Measurements from ENCODE around the gene CCT7. TPM values are rescaled to one million over a fixed set of nuclear protein-coding genes. Genes with fewer than 3 reads are reported as not detected.
"Not testable (repeated sequence)": the region's sequence is repeated elsewhere in the genome, so short reads cannot be mapped to it uniquely, and the experiment has no call there.

CCT7 gene
- total RNA-seq, result 100 to 1,000 TPM in 4 of 6 donors, 10 to 100 TPM in 2; 91.8 to 141 (median 118) TPM
- 10 to 100 TPM; 72.7 to 92.2 TPM for polyA plus RNA-seq

DNA sequence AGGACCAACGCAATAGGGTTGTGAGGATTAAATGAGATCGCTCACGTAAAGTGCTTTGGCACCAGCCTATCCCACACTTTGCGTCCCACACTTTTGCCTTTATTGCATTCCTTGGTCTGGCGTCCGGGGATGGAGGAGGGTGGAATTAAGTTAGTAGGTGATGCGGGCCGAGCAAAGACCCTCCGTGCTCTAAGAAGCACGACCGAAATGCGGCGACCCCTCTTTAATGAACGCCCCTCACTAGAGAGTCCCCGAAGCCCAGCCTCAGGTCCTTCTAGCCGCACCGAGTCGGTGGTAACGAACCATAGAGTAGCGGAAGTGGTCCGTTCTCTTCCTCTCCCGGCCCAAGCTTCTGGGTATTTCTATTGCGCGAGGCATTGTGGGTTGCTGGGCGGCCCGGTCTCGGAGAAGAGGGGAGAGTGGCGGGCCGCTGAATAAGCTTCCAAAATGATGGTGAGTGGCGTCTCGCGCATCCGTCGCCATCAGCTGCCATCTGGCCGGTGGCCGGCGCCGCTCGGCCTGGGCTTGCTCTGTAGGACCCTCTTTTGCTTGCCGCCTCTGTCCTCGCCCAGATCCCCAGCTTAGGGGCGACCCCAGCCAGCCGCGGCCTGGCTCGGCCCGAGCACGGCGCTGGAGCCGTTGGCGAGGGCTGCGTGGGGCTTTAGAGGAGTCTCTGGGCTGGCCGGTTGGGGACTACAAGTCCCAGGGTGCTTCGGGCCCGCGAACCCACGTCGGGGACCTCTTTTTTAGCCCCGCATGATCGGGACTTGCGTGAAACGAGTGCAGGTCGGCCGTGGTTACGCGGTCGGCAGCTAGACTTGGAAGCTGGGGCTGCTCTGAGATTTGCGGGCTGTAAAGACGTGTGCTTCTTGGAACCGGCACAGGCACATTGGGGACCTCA is at the start of gene CCT7:
CCT7 (plus strand) TSS at position 377 of the 901 bp plus-strand sequence; CDS start at position 448, 71 bp downstream.
- 0% methylated on average over 62 to 69 of the region's 69 CpGs for WGBS, 2 donors
- Histone ChIP-seq H3K27me3 (no peaks in the 10 kb centered on the region), H3K4me1 (peaks cover 0 to 15% (median 8%) of the 10 kb centered on the region in 3 donors), H3K27ac (peak within 1 kb of the TSS; percentile 81 to 95 (median 89)), H3K9me3 (no peaks in the 10 kb centered on the region), H3K36me3 (no peaks in the 10 kb centered on the region), H3K4me3 (peak within 1 kb of the TSS; percentile 86 to 95 (median 94))
- FAIRE-seq, result no peak
- peak; percentile 86 to 94 (median 88) for ATAC-seq
- TF ChIP-seq, protein P1, sequence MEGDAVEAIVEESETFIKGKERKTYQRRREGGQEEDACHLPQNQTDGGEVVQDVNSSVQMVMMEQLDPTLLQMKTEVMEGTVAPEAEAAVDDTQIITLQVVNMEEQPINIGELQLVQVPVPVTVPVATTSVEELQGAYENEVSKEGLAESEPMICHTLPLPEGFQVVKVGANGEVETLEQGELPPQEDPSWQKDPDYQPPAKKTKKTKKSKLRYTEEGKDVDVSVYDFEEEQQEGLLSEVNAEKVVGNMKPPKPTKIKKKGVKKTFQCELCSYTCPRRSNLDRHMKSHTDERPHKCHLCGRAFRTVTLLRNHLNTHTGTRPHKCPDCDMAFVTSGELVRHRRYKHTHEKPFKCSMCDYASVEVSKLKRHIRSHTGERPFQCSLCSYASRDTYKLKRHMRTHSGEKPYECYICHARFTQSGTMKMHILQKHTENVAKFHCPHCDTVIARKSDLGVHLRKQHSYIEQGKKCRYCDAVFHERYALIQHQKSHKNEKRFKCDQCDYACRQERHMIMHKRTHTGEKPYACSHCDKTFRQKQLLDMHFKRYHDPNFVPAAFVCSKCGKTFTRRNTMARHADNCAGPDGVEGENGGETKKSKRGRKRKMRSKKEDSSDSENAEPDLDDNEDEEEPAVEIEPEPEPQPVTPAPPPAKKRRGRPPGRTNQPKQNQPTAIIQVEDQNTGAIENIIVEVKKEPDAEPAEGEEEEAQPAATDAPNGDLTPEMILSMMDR (IDR thresholded peaks at IDR 0.05), result no peak
- intact Hi-C loops (cut with DNase I), result no loop called here
- peak; percentile 81 to 92 (median 85) for DNase-seq

DNA sequence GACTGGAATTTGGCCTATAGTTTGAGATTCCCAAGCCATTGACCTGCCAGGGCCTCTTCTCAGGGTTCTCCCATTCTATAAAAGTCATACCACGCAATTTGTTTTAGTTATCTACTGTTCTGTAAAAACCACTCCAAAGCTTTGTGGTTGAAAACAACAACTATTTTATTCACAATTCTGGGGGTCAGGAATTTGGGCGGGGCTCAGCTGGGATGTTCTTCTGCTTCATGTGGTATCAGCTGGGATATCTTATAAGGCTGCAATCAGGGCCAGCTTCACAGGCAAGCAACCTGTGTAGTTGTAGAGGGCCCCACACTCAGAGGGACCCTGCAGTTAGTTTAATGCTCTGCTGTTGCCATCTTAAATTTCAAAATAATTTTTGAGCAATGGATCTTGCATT is 48.1 kb upstream of the CCT7 start:
- ATAC-seq (no peak), FAIRE-seq (no peak)

DNA sequence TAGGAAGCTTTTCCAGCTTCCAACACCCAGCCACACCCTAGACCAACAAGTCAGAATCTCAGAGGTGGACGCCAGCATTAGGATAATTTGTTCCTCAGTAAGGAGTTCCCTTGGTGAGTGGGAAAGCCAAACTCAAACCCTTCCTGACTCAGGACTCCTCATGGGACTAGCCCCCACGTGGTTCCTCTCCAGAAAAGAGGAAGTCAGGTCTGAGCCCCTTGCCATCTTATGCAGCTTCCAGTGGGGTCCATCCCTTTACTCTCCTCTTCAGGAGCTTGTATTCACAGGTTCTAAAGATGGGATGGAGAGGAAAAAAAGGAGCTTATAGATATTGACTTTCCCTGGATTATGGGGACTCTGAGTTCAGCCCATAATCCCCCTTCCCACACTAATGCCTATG is 46.6 kb upstream of the CCT7 start:
- TF ChIP-seq, protein P1 (IDR thresholded peaks at IDR 0.05), result no peak
- FAIRE-seq, result no peak
- no peaks in the 10 kb centered on the region for H3K4me1 ChIP-seq
- no peak for DNase-seq
- no peak overlapping the region for H3K27ac ChIP-seq
- no peaks in the 10 kb centered on the region for H3K36me3 ChIP-seq
- no peak for ATAC-seq
- intact Hi-C loops (cut with DNase I), result no loop called here
- no peak overlapping the region for H3K4me3 ChIP-seq
- H3K27me3 ChIP-seq, result no peaks in the 10 kb centered on the region
- no peaks in the 10 kb centered on the region for H3K9me3 ChIP-seq
- WGBS, 2 donors, result 32 to 58% methylated on average over 2 of the region's 2 CpGs

More for the DNA sequence above, 48.1 kb upstream of the CCT7 start:
- Histone ChIP-seq H3K27ac (no peak overlapping the region), H3K4me1 (no peaks in the 10 kb centered on the region), H3K27me3 (no peaks in the 10 kb centered on the region), H3K36me3 (no peaks in the 10 kb centered on the region), H3K4me3 (no peak overlapping the region), H3K9me3 (no peaks in the 10 kb centered on the region)
- intact Hi-C loops (cut with DNase I), result no loop called here
- no peak for DNase-seq
- 79 to 87% methylated on average over 2 of the region's 2 CpGs for WGBS, 2 donors
- TF ChIP-seq, protein P1 (IDR thresholded peaks at IDR 0.05), result no peak

DNA sequence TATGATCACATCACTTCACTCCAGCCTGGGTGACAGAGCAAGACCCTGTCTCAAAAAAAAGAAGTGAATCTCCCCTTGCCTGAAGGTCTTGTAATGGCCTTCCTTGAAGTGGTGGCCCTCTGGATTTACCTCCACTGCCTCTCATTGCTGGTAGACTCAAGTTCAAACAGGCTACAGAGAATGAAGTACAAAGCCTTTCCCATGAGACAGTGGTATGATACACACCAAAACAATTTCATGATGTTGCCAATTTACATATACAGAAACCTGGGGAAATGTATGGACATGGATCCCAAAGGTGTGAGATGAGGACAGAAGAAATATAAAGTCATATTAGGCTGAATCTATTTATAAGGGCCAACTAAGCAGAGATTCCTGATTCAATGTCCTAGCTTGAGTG is 36.5 kb upstream of the CCT7 start:
- intact Hi-C loops (cut with DNase I), result no loop called here
- H3K4me3 ChIP-seq, result no peak overlapping the region
- H3K9me3 ChIP-seq, result no peaks in the 10 kb centered on the region
- peaks cover 0 to 6% (median 4%) of the 10 kb centered on the region in 3 donors for H3K4me1 ChIP-seq
- no peak for DNase-seq
- no peak overlapping the region for H3K27ac ChIP-seq
- FAIRE-seq, result no peak
- H3K36me3 ChIP-seq, result no peaks in the 10 kb centered on the region
- TF ChIP-seq, protein P1 (IDR thresholded peaks at IDR 0.05), result no peak
- ATAC-seq, result no peak
- H3K27me3 ChIP-seq, result peaks cover 0 to 5% (median 1%) of the 10 kb centered on the region in 4 donors

DNA sequence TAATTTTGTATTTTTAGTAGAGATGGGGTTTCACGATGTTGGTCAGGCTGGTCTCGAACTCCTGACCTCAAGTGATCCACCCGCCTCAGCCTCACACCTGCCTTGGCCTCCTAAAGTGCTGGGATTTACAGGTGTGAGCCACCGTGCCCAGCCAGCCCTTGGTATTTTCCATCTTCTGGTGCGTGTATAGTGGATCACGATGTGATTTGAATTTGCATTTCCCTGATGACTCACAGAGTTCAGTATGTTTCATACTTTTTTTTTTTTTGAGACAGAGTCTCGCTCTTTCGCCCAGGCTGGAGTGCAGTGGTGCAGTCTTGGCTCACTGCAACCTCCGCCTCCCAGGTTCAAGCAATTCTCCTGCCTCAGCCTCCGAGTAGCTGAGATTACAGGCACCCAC is 33.8 kb upstream of the CCT7 start:
- peaks cover 0 to 10% (median 4%) of the 10 kb centered on the region in 3 donors for H3K4me1 ChIP-seq
- DNase-seq; H3K4me3 ChIP-seq; H3K27ac ChIP-seq; H3K9me3 ChIP-seq; H3K27me3 ChIP-seq; FAIRE-seq; ATAC-seq; intact Hi-C loops (cut with DNase I); H3K36me3 ChIP-seq: not testable (repeated sequence)
- WGBS, 2 donors, result 88 to 91% methylated on average over 8 to 10 of the region's 10 CpGs

Data from pancreas (tissue), 10 donors.